Liver (tissue), 9 donors: ENCODE data around the gene SCARF1. TPM values are rescaled to one million over a fixed set of nuclear protein-coding genes. Genes with fewer than 3 reads are reported as not detected.

ENCODE experiments used
- DNase-seq: peaks from one replicate; pipeline ENCODE4 v3.0.0-alpha.2; 2017; ENCODE audit warnings: low spot score
- H3K27ac ChIP-seq, 2 donors: one replicate each; pipeline ENCODE4 v1.7.0; 2013; ENCODE audit warnings: inconsistent platforms in 2 of 2, low read length in 2 of 2, control low read depth in 1 of 2, low read depth in 1 of 2, mild to moderate bottlenecking in 1 of 2
- H3K27me3 ChIP-seq, 4 donors: one replicate each; pipeline versions ENCODE4 v1.6.1 to v1.7.0; 2013; ENCODE audit warnings: low read length in 3 of 4, inconsistent platforms in 1 of 4, mild to moderate bottlenecking in 1 of 4, moderate library complexity in 1 of 4; ENCODE audit not compliant: control insufficient read depth in 4 of 4, insufficient read depth in 4 of 4
- H3K36me3 ChIP-seq, 4 donors: one replicate each; pipeline versions ENCODE4 v1.6.1 to v1.7.0; 2013; ENCODE audit warnings: low read length in 3 of 4, mild to moderate bottlenecking in 3 of 4, low read depth in 1 of 4, moderate library complexity in 1 of 4; ENCODE audit not compliant: control insufficient read depth in 4 of 4, insufficient read depth in 3 of 4
- H3K4me1 ChIP-seq, 4 donors: one replicate each; pipeline versions ENCODE4 v1.6.1 to v1.7.0; 2013; ENCODE audit warnings: low read length in 3 of 4, mild to moderate bottlenecking in 3 of 4, moderate library complexity in 1 of 4; ENCODE audit not compliant: control insufficient read depth in 4 of 4, insufficient read depth in 4 of 4
- H3K4me3 ChIP-seq, 3 donors: one replicate each; pipeline versions ENCODE4 v1.6.1 to v1.7.0; 2013; ENCODE audit warnings: low read length in 3 of 3, control low read depth in 1 of 3, low read depth in 1 of 3, mild to moderate bottlenecking in 1 of 3
- H3K9ac ChIP-seq, 2 donors: one replicate each; pipeline ENCODE4 v1.7.0; 2013; ENCODE audit warnings: low read length in 2 of 2, mild to moderate bottlenecking in 2 of 2, moderate library complexity in 2 of 2, control low read depth in 1 of 2, low read depth in 1 of 2
- H3K9me3 ChIP-seq, 4 donors: one replicate each; pipeline versions ENCODE4 v1.6.1 to v1.7.0; 2013; ENCODE audit warnings: low read length in 3 of 4; ENCODE audit not compliant: control insufficient read depth in 4 of 4
- ATF3 ChIP-seq: IDR thresholded peaks from 2 replicates; pipeline ENCODE4 v1.6.1; 2016; ENCODE audit warnings: antibody characterized with exemption
- CTCF ChIP-seq: fragments of 150-350 bp; IDR thresholded peaks from 2 replicates; pipeline ENCODE4 v1.5.1; 2017; ENCODE audit warnings: improper control_type of control experiment, low read depth, low read length; ENCODE audit not compliant: missing input control
- EGR1 ChIP-seq, 2 donors: IDR thresholded peaks; 2 replicates each; pipeline ENCODE4 v1.6.1; 2016 to 2018; ENCODE audit warnings: antibody characterized with exemption in 2 of 2, low read depth in 2 of 2
- FOXA1 ChIP-seq: IDR thresholded peaks from 2 replicates; pipeline ENCODE4 v1.6.1; 2016; ENCODE audit warnings: antibody characterized with exemption
- FOXA2 ChIP-seq: IDR thresholded peaks from 2 replicates; pipeline ENCODE4 v1.6.1; 2016; ENCODE audit warnings: antibody characterized with exemption
- GABPA ChIP-seq, 2 donors: IDR thresholded peaks in 1 of 2; conservative IDR thresholded peaks in 1 of 2; 2 replicates each; pipeline ENCODE4 v1.6.1; 2016; ENCODE audit warnings: antibody characterized with exemption in 2 of 2, mild to moderate bottlenecking in 1 of 2, moderate library complexity in 1 of 2
- HNF4A ChIP-seq, 2 donors: conservative IDR thresholded peaks; 2 replicates each; pipeline ENCODE4 v1.6.1; 2016; ENCODE audit warnings: antibody characterized with exemption in 2 of 2, mild to moderate bottlenecking in 2 of 2
- HNF4G ChIP-seq: IDR thresholded peaks from 2 replicates; pipeline ENCODE4 v1.6.1; 2016; ENCODE audit warnings: antibody characterized with exemption
- JUND ChIP-seq, 2 donors: IDR thresholded peaks; 2 replicates each; pipeline ENCODE4 v1.6.1; 2016; ENCODE audit warnings: antibody characterized with exemption in 2 of 2
- MAX ChIP-seq: IDR thresholded peaks from 2 replicates; pipeline ENCODE4 v1.6.1; 2016; ENCODE audit warnings: antibody characterized with exemption
- NR2F2 ChIP-seq: IDR thresholded peaks from 2 replicates; pipeline ENCODE4 v1.6.1; 2016; ENCODE audit warnings: antibody characterized with exemption
- RAD21 ChIP-seq, 2 donors: IDR thresholded peaks; 2 replicates each; pipeline ENCODE4 v1.6.1; 2016; ENCODE audit warnings: antibody characterized with exemption in 2 of 2, mild to moderate bottlenecking in 2 of 2
- REST ChIP-seq: IDR thresholded peaks from 2 replicates; pipeline ENCODE4 v1.6.1; 2016; ENCODE audit warnings: antibody characterized with exemption, mild to moderate bottlenecking
- RXRA ChIP-seq, 2 donors: IDR thresholded peaks; 2 replicates each; pipeline ENCODE4 v1.6.1; 2017 to 2018; ENCODE audit warnings: antibody characterized with exemption in 2 of 2, mild to moderate bottlenecking in 1 of 2
- SP1 ChIP-seq: IDR thresholded peaks from 2 replicates; pipeline ENCODE4 v1.6.1; 2018; ENCODE audit warnings: antibody characterized with exemption, mild to moderate bottlenecking
- TAF1 ChIP-seq: conservative IDR thresholded peaks from 2 replicates; pipeline ENCODE4 v1.6.1; 2016; ENCODE audit warnings: antibody characterized with exemption, mild to moderate bottlenecking
- YY1 ChIP-seq: IDR thresholded peaks from 2 replicates; pipeline ENCODE4 v1.6.1; 2016; ENCODE audit warnings: antibody characterized with exemption, mild to moderate bottlenecking
- ZBTB33 ChIP-seq: IDR thresholded peaks from 2 replicates; pipeline ENCODE4 v1.6.1; 2016; ENCODE audit warnings: antibody characterized with exemption
- WGBS: extraction: QIAGEN DNeasy Blood & Tissue Kit; methylation state at CpG from one replicate; pipeline ENCODE4 v1.1.7; 2013; 5-methylcytosine and 5-hydroxymethylcytosine counted together
- polyA plus RNA-seq, 2 donors: library from polyadenylated mRNA; stranded (reverse) in 1 of 2; unstranded in 1 of 2; fragments of 200-250 nt in 1 of 2; fragments of >200 nt in 1 of 2; fragmentation: Nextera tagmentation in 1 of 2; extraction: Ambion mirVana in 1 of 2; gene quantifications; one replicate each; pipeline versions ENCODE4 v1.2.1 to v1.2.3, GENCODE V29; 2013 to 2015
- total RNA-seq, 2 donors: library from RNA; depleted of rRNA; stranded (reverse); fragments of >200 nt; gene quantifications; one replicate each; pipeline ENCODE4 v1.2.3, GENCODE V29; 2014
- donor health status: healthy.
- donor health status: healthy.
- donor health status: healthy.
- donor health status: healthy.
- donor health status: healthy.

SCARF1 gene
- total and polyA plus RNA-seq, 4 donors = 1.3 to 11.9 (median 8.4) TPM

GRCh38 chr17:1661045-1661444, 15.5 kb upstream of the SCARF1 start:
- Histone ChIP-seq H3K9me3 (no peaks in the 10 kb centered on the region), H3K27me3 (no peaks in the 10 kb centered on the region), H3K36me3 (peaks cover 26 to 77% (median 61%) of the 10 kb centered on the region in 4 donors), H3K27ac (no peak overlapping the region), H3K9ac (no peak overlapping the region), H3K4me1 (no peaks in the 10 kb centered on the region), H3K4me3 (no peak overlapping the region)
- WGBS = 93% methylated on average over 12 of the region's 12 CpGs
- no peak for DNase-seq
- TF ChIP-seq NR2F2 (no peak), TAF1 (no peak), SP1 (no peak), HNF4G (no peak), YY1 (no peak), GABPA (IDR thresholded peaks at IDR 0.05 in 1 of 2, conservative IDR thresholded peaks at IDR 0.05 in 1 of 2) (no peak), MAX (no peak), RAD21 (IDR thresholded peaks at IDR 0.05) (no peak), REST (no peak), RXRA (IDR thresholded peaks at IDR 0.05) (no peak), JUND (IDR thresholded peaks at IDR 0.05) (no peak), ZBTB33 (no peak), FOXA1 (no peak), ATF3 (no peak), CTCF (no peak), HNF4A (conservative IDR thresholded peaks at IDR 0.05) (no peak), FOXA2 (no peak), EGR1 (IDR thresholded peaks at IDR 0.05; ENCODE audit: low read depth in 2 of 2) (no peak)
